SK-N-SH (cell line): ENCODE measurements around the gene TMEM163. TPM values are rescaled to one million over a fixed set of nuclear protein-coding genes. Genes with fewer than 3 reads are reported as not detected.

Source experiments
- CTCF ChIA-PET: fragments of 300-600, 350-600 bp; formaldehyde crosslinking; extraction: SDS; loops from one replicate; lab custom pipeline; 2021; lab: Yijun Ruan, JAX
- POLR2A ChIA-PET: fragments of 350-600 bp; sonication (Branson Sonifier 250); formaldehyde crosslinking; extraction: SDS; loops from one replicate; lab custom pipeline; 2020; ENCODE audit warnings: antibody characterized with exemption, inconsistent platforms; lab: Yijun Ruan, JAX
- DNase-seq: peaks from one replicate; pipeline ENCODE4 v3.0.0; 2012
- H2AFZ ChIP-seq: fragments of 200-600 bp; sonication (generic); 2 replicates; pipeline ENCODE4 v1.8.1; 2016; ENCODE audit warnings: antibody characterized with exemption, mild to moderate bottlenecking, low read depth
- H3F3A ChIP-seq: fragments of 200-600 bp; sonication (generic); replicated peaks from 2 replicates; pipeline ENCODE3; 2016; ENCODE audit warnings: antibody characterized with exemption, mild to moderate bottlenecking; ENCODE audit not compliant: insufficient read depth
- H3K27ac ChIP-seq, 2 experiments: fragments of 200-500 bp in 1 of 2; fragments of 200-600 bp in 1 of 2; sonication (Bioruptor generic) in 1 of 2; sonication (generic), shearing (Covaris generic) in 1 of 2; 2 replicates each; pipeline versions ENCODE4 v1.5.1 to v1.6.1; 2014 to 2016; ENCODE audit warnings: low read depth in 2 of 2, inconsistent platforms in 1 of 2, low read length in 1 of 2, mild to moderate bottlenecking in 1 of 2, mixed read lengths in 1 of 2
- H3K27me3 ChIP-seq: fragments of 200-600 bp; sonication (generic), shearing (Covaris generic); 2 replicates; pipeline ENCODE4 v1.6.1; 2016; ENCODE audit warnings: mixed run types; ENCODE audit not compliant: insufficient read depth
- H3K36me3 ChIP-seq, 2 experiments: fragments of 200-500 bp in 1 of 2; fragments of 200-600 bp in 1 of 2; sonication (Bioruptor generic) in 1 of 2; sonication (generic) in 1 of 2; replicated peaks in 1 of 2; 2 replicates each; pipeline versions ENCODE3 to v1.5.1; 2014 to 2016; ENCODE audit warnings: low read length in 1 of 2, mild to moderate bottlenecking in 1 of 2; ENCODE audit not compliant: insufficient read depth in 2 of 2, control insufficient read depth in 1 of 2
- H3K4me1 ChIP-seq, 2 experiments: fragments of 200-500 bp in 1 of 2; fragments of 200-600 bp in 1 of 2; sonication (Bioruptor generic) in 1 of 2; sonication (generic), shearing (Covaris generic) in 1 of 2; 2 replicates each; pipeline versions ENCODE4 v1.5.1 to v1.6.1; 2014 to 2016; ENCODE audit warnings: low read depth in 1 of 2, low read length in 1 of 2, mixed run types in 1 of 2; ENCODE audit not compliant: insufficient read depth in 2 of 2, control insufficient read depth in 1 of 2
- H3K4me2 ChIP-seq: fragments of 200-600 bp; sonication (generic), shearing (Covaris generic); 2 replicates; pipeline ENCODE4 v1.6.1; 2017; ENCODE audit warnings: mixed run types
- H3K4me3 ChIP-seq, 2 experiments: fragments of 200-500 bp in 1 of 2; fragments of 200-600 bp in 1 of 2; sonication (Bioruptor generic) in 1 of 2; sonication (generic), shearing (Covaris generic) in 1 of 2; 2 replicates each; pipeline versions ENCODE4 v1.5.1 to v1.8.1; 2014 to 2016; ENCODE audit warnings: low read depth in 2 of 2, inconsistent platforms in 1 of 2, low read length in 1 of 2, mild to moderate bottlenecking in 1 of 2, mixed read lengths in 1 of 2, moderate library complexity in 1 of 2
- H3K79me2 ChIP-seq: fragments of 200-600 bp; sonication (generic); 2 replicates; pipeline ENCODE4 v1.8.1; 2017; ENCODE audit warnings: mild to moderate bottlenecking; ENCODE audit not compliant: insufficient read depth
- H3K9ac ChIP-seq: fragments of 200-600 bp; sonication (generic); 2 replicates; pipeline ENCODE4 v1.6.1; 2017; ENCODE audit warnings: mixed run types
- H3K9me2 ChIP-seq: fragments of 200-600 bp; sonication (generic); 2 replicates; pipeline ENCODE4 v1.6.1; 2017; ENCODE audit warnings: mixed run types
- H3K9me3 ChIP-seq: fragments of 200-600 bp; sonication (generic); 2 replicates; pipeline ENCODE4 v1.6.1; 2017; ENCODE audit warnings: mixed run types, mild to moderate bottlenecking, moderate library complexity
- H4K20me1 ChIP-seq: fragments of 200-600 bp; sonication (generic); 2 replicates; pipeline ENCODE4 v1.6.1; 2017; ENCODE audit warnings: mild to moderate bottlenecking, mixed run types; ENCODE audit not compliant: insufficient read depth
- CTCF ChIP-seq: fragments of 200-600 bp; sonication (generic); IDR thresholded peaks from 2 replicates; pipeline ENCODE4 v1.6.1; 2017; ENCODE audit warnings: antibody characterized with exemption, mild to moderate bottlenecking, moderate library complexity
- EP300 ChIP-seq, 2 experiments: IDR thresholded peaks; 2 replicates each; pipeline versions ENCODE4 v1.4.0 to v1.6.1; 2012; ENCODE audit warnings: borderline replicate concordance in 1 of 2, low read depth in 1 of 2, low read length in 1 of 2
- EZH2phosphoT487 ChIP-seq: fragments of 200-600 bp; sonication (generic); IDR thresholded peaks from 2 replicates; pipeline ENCODE4 v1.6.1; 2017; ENCODE audit warnings: low read depth, mixed run types, mild to moderate bottlenecking, antibody characterized with exemption, moderate library complexity, borderline replicate concordance
- GABPA ChIP-seq: IDR thresholded peaks from 2 replicates; pipeline ENCODE4 v1.4.0; 2012; ENCODE audit warnings: low read depth, mild to moderate bottlenecking
- GATA2 ChIP-seq: sonication (generic); formaldehyde crosslinking; IDR thresholded peaks from 2 replicates; pipeline ENCODE4 v1.5.0; 2020; ENCODE audit warnings: mild to moderate bottlenecking, missing genetic modification reagents
- JUND ChIP-seq: IDR thresholded peaks from 2 replicates; pipeline ENCODE4 v1.4.0; 2012
- MXI1 ChIP-seq: IDR thresholded peaks from 2 replicates; pipeline ENCODE4 v1.6.1; 2012; ENCODE audit warnings: mild to moderate bottlenecking, low read depth, low read length, improper control_type of control experiment
- NRF1 ChIP-seq: IDR thresholded peaks from 2 replicates; pipeline ENCODE4 v1.6.1; 2012; ENCODE audit warnings: low read depth, mild to moderate bottlenecking, low read length
- POLR2AphosphoS5 ChIP-seq: IDR thresholded peaks from 2 replicates; pipeline ENCODE4 v1.6.1; 2012; ENCODE audit warnings: low read depth, low read length
- RCOR1 ChIP-seq: fragments of 150-350 bp; IDR thresholded peaks from 2 replicates; pipeline ENCODE4 v1.6.1; 2017; ENCODE audit warnings: antibody characterized with exemption, low read length
- REST ChIP-seq: IDR thresholded peaks from 2 replicates; pipeline ENCODE4 v1.6.1; 2012; ENCODE audit warnings: mild to moderate bottlenecking, low read depth, low read length, moderate library complexity
- RFX5 ChIP-seq: IDR thresholded peaks from 2 replicates; pipeline ENCODE4 v1.6.1; 2012; ENCODE audit warnings: mild to moderate bottlenecking, improper control_type of control experiment, low read length
- RXRA ChIP-seq: IDR thresholded peaks from 2 replicates; pipeline ENCODE4 v1.4.0; 2012; ENCODE audit warnings: low read depth, mild to moderate bottlenecking, borderline replicate concordance
- TCF12 ChIP-seq: IDR thresholded peaks from 2 replicates; pipeline ENCODE4 v1.4.0; 2012
- TEAD4 ChIP-seq: IDR thresholded peaks from 2 replicates; pipeline ENCODE4 v1.4.0; 2012; ENCODE audit warnings: mild to moderate bottlenecking, borderline replicate concordance; ENCODE audit not compliant: insufficient read depth
- YY1 ChIP-seq: IDR thresholded peaks from 2 replicates; pipeline ENCODE4 v1.4.0; 2012; ENCODE audit warnings: low read depth, mild to moderate bottlenecking
- ZBTB33 ChIP-seq: IDR thresholded peaks from 2 replicates; pipeline ENCODE4 v1.4.0; 2012; ENCODE audit warnings: low read depth, borderline replicate concordance
- WGBS: methylation state at CpG from one replicate; pipeline ENCODE4 v1.1.6; 2017; ENCODE audit warnings: low lambda C conversion rate; 5-methylcytosine and 5-hydroxymethylcytosine counted together
- polyA plus RNA-seq, 3 experiments: library from polyadenylated mRNA; depleted of rRNA; stranded (reverse); fragments of >200 nt; gene quantifications; 2 replicates each; pipeline ENCODE4 v1.2.3, GENCODE V29; 2012
- TF ChIP-seq, protein P1 (sequence below): IDR thresholded peaks from 2 replicates; pipeline ENCODE4 v1.4.0; 2012; ENCODE audit warnings: low read depth

Gene TMEM163
- polyA plus RNA-seq, 1 of the 3 experiments (the other 2 are of a cell fraction): not detected

DNA sequence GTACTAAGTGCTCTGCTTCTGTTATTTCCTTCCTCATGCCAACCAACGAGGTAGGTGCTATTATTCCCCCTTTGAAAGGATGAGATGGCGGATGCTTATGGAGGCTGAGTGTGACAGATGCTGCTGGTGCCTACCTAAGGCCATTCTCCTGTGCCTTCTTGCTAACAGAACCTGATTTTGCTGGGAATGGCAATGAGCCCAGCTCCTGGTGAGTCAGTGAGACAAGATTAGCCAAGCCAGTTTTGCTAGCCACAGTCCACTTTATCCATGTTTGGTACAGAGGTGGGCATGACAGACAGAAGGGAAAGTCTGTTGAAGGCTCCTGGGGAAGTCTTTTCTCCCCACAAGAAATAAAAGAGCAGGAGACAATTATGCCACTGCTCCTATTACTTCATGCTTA lies 43.7 kb upstream of the TMEM163 start:
- H3K79me2 ChIP-seq: no peaks in the 10 kb centered on the region
- DNase-seq: no peak

More for the DNA sequence above, 43.7 kb upstream of the TMEM163 start:
- POLR2A ChIA-PET: no interaction called here
- no peak overlapping the region for H3K4me3 ChIP-seq
- WGBS: 0% methylated on average over 2 of the region's 2 CpGs
- no peak overlapping the region for H3K9ac ChIP-seq
- no peaks in the 10 kb centered on the region for H3F3A ChIP-seq
- H2AFZ ChIP-seq: no peak overlapping the region
- TF ChIP-seq EP300 (IDR thresholded peaks at IDR 0.05; ENCODE audit: borderline replicate concordance in 1 of 2, low read depth in 1 of 2, low read length in 1 of 2) (no peak), NRF1 (no peak), YY1 (no peak), POLR2AphosphoS5 (no peak), RCOR1 (no peak), RFX5 (no peak), GATA2 (CRISPR knock-in tag) (no peak), GABPA (no peak), REST (no peak), ZBTB33 (no peak), TCF12 (no peak), CTCF (no peak), TEAD4 (no peak), JUND (no peak), MXI1 (no peak), EZH2phosphoT487 (no peak), RXRA (no peak)
- TF ChIP-seq, protein P1, sequence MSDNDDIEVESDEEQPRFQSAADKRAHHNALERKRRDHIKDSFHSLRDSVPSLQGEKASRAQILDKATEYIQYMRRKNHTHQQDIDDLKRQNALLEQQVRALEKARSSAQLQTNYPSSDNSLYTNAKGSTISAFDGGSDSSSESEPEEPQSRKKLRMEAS: no peak
- TF ChIP-seq, all 33 proteins: peak for 0
- Histone ChIP-seq H3K4me1 (no peaks in the 10 kb centered on the region), H3K27ac (no peak overlapping the region), H4K20me1 (no peaks in the 10 kb centered on the region), H3K27me3 (no peaks in the 10 kb centered on the region), H3K9me2 (no peaks in the 10 kb centered on the region), H3K36me3 (no peaks in the 10 kb centered on the region), H3K9me3 (no peaks in the 10 kb centered on the region), H3K4me2 (no peak overlapping the region)
- CTCF ChIA-PET: interaction anchor here (1.2 kb wide), 1 partner anchor 15 kb away, joined by 5 read pairs; no protein-coding TSS in a partner anchor
